Smooth muscle cell (in vitro differentiated cells): ENCODE data around the gene PRDX2. TPM values are rescaled to one million over a fixed set of nuclear protein-coding genes. Genes with fewer than 3 reads are reported as not detected.

Source experiments
- DNase-seq: peaks from one replicate; lab custom pipeline; 2025; ENCODE audit not compliant: unreplicated experiment; lab: John Stamatoyannopoulos, UW
- H2AFZ ChIP-seq: fragments of 200-600 bp; sonication (generic); 2 replicates; pipeline ENCODE4 v1.6.0; 2016; ENCODE audit warnings: antibody characterized with exemption, low read depth, mild to moderate bottlenecking
- H3F3A ChIP-seq: fragments of 200-600 bp; sonication (generic); 2 replicates; pipeline ENCODE4 v1.6.0; 2017; ENCODE audit warnings: antibody characterized with exemption, low read depth
- H3K27ac ChIP-seq: fragments of 200-600 bp; sonication (generic); 2 replicates; pipeline ENCODE4 v1.5.1; 2016; ENCODE audit warnings: low read depth, mild to moderate bottlenecking
- H3K27me3 ChIP-seq: fragments of 200-600 bp; sonication (generic); 2 replicates; pipeline ENCODE4 v1.6.1; 2016; ENCODE audit warnings: low read depth, mild to moderate bottlenecking
- H3K36me3 ChIP-seq: fragments of 200-600 bp; sonication (generic); 2 replicates; pipeline ENCODE4 v1.5.1; 2016; ENCODE audit warnings: low read depth
- H3K4me1 ChIP-seq: fragments of 200-600 bp; sonication (generic); 2 replicates; pipeline ENCODE4 v1.5.1; 2016; ENCODE audit warnings: low read depth
- H3K4me2 ChIP-seq: fragments of 200-600 bp; sonication (generic); 2 replicates; pipeline ENCODE4 v1.6.0; 2016; ENCODE audit warnings: mild to moderate bottlenecking
- H3K4me3 ChIP-seq: fragments of 200-600 bp; sonication (generic); 2 replicates; pipeline ENCODE4 v1.5.1; 2016; ENCODE audit warnings: mild to moderate bottlenecking
- H3K79me2 ChIP-seq: fragments of 200-600 bp; sonication (generic); 2 replicates; pipeline ENCODE4 v1.6.0; 2016; ENCODE audit warnings: low read depth, mild to moderate bottlenecking
- H3K9ac ChIP-seq: fragments of 200-600 bp; sonication (generic); 2 replicates; pipeline ENCODE4 v1.6.0; 2016; ENCODE audit warnings: low read depth
- H3K9me3 ChIP-seq: fragments of 200-600 bp; sonication (generic); replicated peaks from 2 replicates; pipeline ENCODE4 v1.5.1; 2016; ENCODE audit warnings: low read depth
- H4K20me1 ChIP-seq: fragments of 200-600 bp; sonication (generic); 2 replicates; pipeline ENCODE4 v1.6.0; 2016; ENCODE audit warnings: low read depth
- CTCF ChIP-seq: fragments of 200-600 bp; sonication (generic); IDR thresholded peaks from 2 replicates; pipeline ENCODE4 v1.5.1; 2017; ENCODE audit warnings: borderline replicate concordance, mild to moderate bottlenecking, antibody characterized with exemption; ENCODE audit not compliant: insufficient read depth, poor library complexity, severe bottlenecking
- WGBS: methylation state at CpG from one replicate; pipeline ENCODE4 v1.1.7; 2016; ENCODE audit warnings: low lambda C conversion rate; 5-methylcytosine and 5-hydroxymethylcytosine counted together
- microRNA-seq: library from miRNA; unstranded; fragments of <30 nt; microRNA quantifications from one replicate; pipeline ENCODE4, GENCODE V29; 2016; ENCODE audit warnings: borderline number of aligned reads
- polyA plus RNA-seq: library from polyadenylated mRNA; unstranded; fragments of >200 nt; fragmentation: Nextera tagmentation; extraction: Ambion mirVana; gene quantifications from 2 replicates; pipeline ENCODE4 v1.2.1, GENCODE V29; 2016
- small RNA-seq: library from RNA; depleted of rRNA; stranded (forward); fragments of <200 nt; gene quantifications from one replicate; pipeline ENCODE3, GENCODE V24; 2014
- total RNA-seq: library from RNA; depleted of rRNA; stranded (reverse); fragments of >200 nt; gene quantifications from 2 replicates; pipeline ENCODE4 v1.2.3, GENCODE V29; 2014

PRDX2 gene
- total and polyA plus RNA-seq, 2 experiments from 2014 or later, result 371 to 400 TPM

- TF ChIP-seq CTCF, result no peak
- Histone ChIP-seq H3K27me3 (peaks cover 46% of the 10 kb centered on the region), H3K27ac (no peak overlapping the region), H3K4me1 (no peaks in the 10 kb centered on the region), H3F3A (no peaks in the 10 kb centered on the region), H3K4me2 (no peak overlapping the region), H4K20me1 (no peaks in the 10 kb centered on the region), H3K4me3 (no peak overlapping the region), H3K79me2 (no peaks in the 10 kb centered on the region), H3K9ac (no peak overlapping the region), H3K9me3 (no peaks in the 10 kb centered on the region), H2AFZ (no peak overlapping the region), H3K36me3 (no peaks in the 10 kb centered on the region)
- DNase-seq, result no peak
- WGBS, result 65% methylated on average over 24 of the region's 24 CpGs
These were observed 51.6 kb downstream of the PRDX2 start for GRCh38 chr19:12749938-12750521.

- 88% methylated on average over 6 of the region's 6 CpGs for WGBS
- Histone ChIP-seq H4K20me1 (no peaks in the 10 kb centered on the region), H3K4me1 (no peaks in the 10 kb centered on the region), H3K9ac (no peak overlapping the region), H3F3A (no peaks in the 10 kb centered on the region), H2AFZ (no peak overlapping the region), H3K4me3 (no peak overlapping the region), H3K27ac (no peak overlapping the region), H3K4me2 (no peak overlapping the region), H3K36me3 (no peaks in the 10 kb centered on the region), H3K9me3 (no peaks in the 10 kb centered on the region), H3K27me3 (peaks cover 43% of the 10 kb centered on the region), H3K79me2 (no peaks in the 10 kb centered on the region)
- TF ChIP-seq CTCF, result no peak
- no peak for DNase-seq
These were observed 53.1 kb downstream of the PRDX2 start for GRCh38 chr19:12748489-12748888.

Small RNA genes lying within 50 kb of the gene (microRNA-seq; reads per million reads assigned to microRNA genes)
- gene MIR5684, result not detected

Small RNA genes lying within 50 kb of the gene (small RNA-seq; reads per million reads assigned to genes)
- not detected for gene MIR5684

Other genes with a start within 250 kb of the PRDX2 start
- 3.8 and 7.1 TPM in 2 replicates for gene ZNF490, start 191.0 kb downstream of the PRDX2 start, total RNA-seq
- gene ZNF490, start 191.0 kb downstream of the PRDX2 start, polyA plus RNA-seq, result 1.1 and 1.4 TPM in 2 replicates
- 17.4 and 25.9 TPM in 2 replicates for gene ZNF791, start 190.9 kb downstream of the PRDX2 start, total RNA-seq
- gene ZNF791, start 190.9 kb downstream of the PRDX2 start, polyA plus RNA-seq, result 15.3 and 20.6 TPM in 2 replicates
- gene MAN2B1, start 135.1 kb downstream of the PRDX2 start, total RNA-seq, result 69.2 and 77.9 TPM in 2 replicates
- gene MAN2B1, start 135.1 kb downstream of the PRDX2 start, polyA plus RNA-seq, result 46.1 and 51.0 TPM in 2 replicates
- 4.8 and 12.4 TPM in 2 replicates for gene WDR83, start 135.0 kb downstream of the PRDX2 start, total RNA-seq
- gene WDR83, start 135.0 kb downstream of the PRDX2 start, polyA plus RNA-seq, result 21.6 TPM in 2 replicates
- gene DHPS, start 119.9 kb downstream of the PRDX2 start, total RNA-seq, result 44.0 and 67.6 TPM in 2 replicates
- 43.9 and 57.3 TPM in 2 replicates for gene DHPS, start 119.9 kb downstream of the PRDX2 start, polyA plus RNA-seq
- gene GNG14, start 113.8 kb downstream of the PRDX2 start, total RNA-seq, result not detected in 2 replicates
- gene GNG14, start 113.8 kb downstream of the PRDX2 start, polyA plus RNA-seq, result 2.0 TPM in 1 of 2 replicates, not detected in the other
- 9.1 and 9.5 TPM in 2 replicates for gene FBXW9, start 105.2 kb downstream of the PRDX2 start, total RNA-seq
- gene FBXW9, start 105.2 kb downstream of the PRDX2 start, polyA plus RNA-seq, result 16.7 and 17.3 TPM in 2 replicates
- 43.0 and 45.4 TPM in 2 replicates for gene TNPO2, start 77.9 kb downstream of the PRDX2 start, total RNA-seq
- 8.7 and 10.7 TPM in 2 replicates for gene TNPO2, start 77.9 kb downstream of the PRDX2 start, polyA plus RNA-seq
- 156 and 171 TPM in 2 replicates for gene TRIR, start 67.1 kb downstream of the PRDX2 start, total RNA-seq
- gene TRIR, start 67.1 kb downstream of the PRDX2 start, polyA plus RNA-seq, result 191 and 212 TPM in 2 replicates
- gene GET3, start 64.3 kb downstream of the PRDX2 start, total RNA-seq, result 46.8 and 51.4 TPM in 2 replicates
- 99.6 and 106 TPM in 2 replicates for gene GET3, start 64.3 kb downstream of the PRDX2 start, polyA plus RNA-seq
- not detected in 2 replicates for gene BEST2, start 50.0 kb downstream of the PRDX2 start, total RNA-seq
- 0.30 TPM in 1 of 2 replicates, not detected in the other for gene BEST2, start 50.0 kb downstream of the PRDX2 start, polyA plus RNA-seq
- gene HOOK2, start 26.2 kb downstream of the PRDX2 start, total RNA-seq, result 16.7 and 20.5 TPM in 2 replicates
- gene HOOK2, start 26.2 kb downstream of the PRDX2 start, polyA plus RNA-seq, result 14.6 and 48.3 TPM in 2 replicates
- gene JUNB, start 10.3 kb downstream of the PRDX2 start, total RNA-seq, result 687 and 756 TPM in 2 replicates
- gene JUNB, start 10.3 kb downstream of the PRDX2 start, polyA plus RNA-seq, result 1,281 and 1,575 TPM in 2 replicates
- not detected in 2 replicates for gene THSD8, start 269 bp upstream of the PRDX2 start, total RNA-seq
- gene THSD8, start 269 bp upstream of the PRDX2 start, polyA plus RNA-seq, result 8.0 and 10.1 TPM in 2 replicates
- gene RNASEH2A, start 4.8 kb upstream of the PRDX2 start, total RNA-seq, result 8.7 and 15.7 TPM in 2 replicates
- 34.8 and 34.9 TPM in 2 replicates for gene RNASEH2A, start 4.8 kb upstream of the PRDX2 start, polyA plus RNA-seq
- 4.6 TPM in 1 of 2 replicates, not detected in the other for gene RTBDN, start 32.8 kb upstream of the PRDX2 start, total RNA-seq
- gene RTBDN, start 32.8 kb upstream of the PRDX2 start, polyA plus RNA-seq, result 1.7 TPM in 1 of 2 replicates, not detected in the other
- gene MAST1, start 36.7 kb upstream of the PRDX2 start, total RNA-seq, result 0.99 and 3.2 TPM in 2 replicates
- 2.0 and 2.7 TPM in 2 replicates for gene MAST1, start 36.7 kb upstream of the PRDX2 start, polyA plus RNA-seq
- 19.5 and 26.3 TPM in 2 replicates for gene DNASE2, start 79.6 kb upstream of the PRDX2 start, total RNA-seq
- 44.9 and 48.1 TPM in 2 replicates for gene DNASE2, start 79.6 kb upstream of the PRDX2 start, polyA plus RNA-seq
- not detected in 2 replicates for gene KLF1, start 85.4 kb upstream of the PRDX2 start, total RNA-seq
- gene KLF1, start 85.4 kb upstream of the PRDX2 start, polyA plus RNA-seq, result 0.09 TPM in 1 of 2 replicates, not detected in the other
- 9.7 and 17.4 TPM in 2 replicates for gene GCDH, start 89.4 kb upstream of the PRDX2 start, total RNA-seq
- 10.9 and 15.3 TPM in 2 replicates for gene GCDH, start 89.4 kb upstream of the PRDX2 start, polyA plus RNA-seq
- 0.90 and 1.4 TPM in 2 replicates for gene SYCE2, start 117.5 kb upstream of the PRDX2 start, total RNA-seq
- gene SYCE2, start 117.5 kb upstream of the PRDX2 start, polyA plus RNA-seq, result 0.91 and 2.9 TPM in 2 replicates
- gene FARSA, start 131.9 kb upstream of the PRDX2 start, total RNA-seq, result 28.6 and 46.1 TPM in 2 replicates
- 86.9 and 94.0 TPM in 2 replicates for gene FARSA, start 131.9 kb upstream of the PRDX2 start, polyA plus RNA-seq
- 800 and 956 TPM in 2 replicates for gene CALR, start 136.8 kb upstream of the PRDX2 start, total RNA-seq
- gene CALR, start 136.8 kb upstream of the PRDX2 start, polyA plus RNA-seq, result 640 and 833 TPM in 2 replicates
- gene RAD23A, start 144.1 kb upstream of the PRDX2 start, total RNA-seq, result 74.4 and 97.1 TPM in 2 replicates
- 176 and 191 TPM in 2 replicates for gene RAD23A, start 144.1 kb upstream of the PRDX2 start, polyA plus RNA-seq
- 51.5 and 51.6 TPM in 2 replicates for gene GADD45GIP1, start 155.4 kb upstream of the PRDX2 start, total RNA-seq
- gene GADD45GIP1, start 155.4 kb upstream of the PRDX2 start, polyA plus RNA-seq, result 152 and 153 TPM in 2 replicates
- not detected in 2 replicates for gene DAND5, start 167.8 kb upstream of the PRDX2 start, total RNA-seq
- 0.18 TPM in 1 of 2 replicates, not detected in the other for gene DAND5, start 167.8 kb upstream of the PRDX2 start, polyA plus RNA-seq
- 2.3 TPM in 2 replicates for gene NFIX, start 193.7 kb upstream of the PRDX2 start, total RNA-seq
- 1.8 and 1.9 TPM in 2 replicates for gene NFIX, start 193.7 kb upstream of the PRDX2 start, polyA plus RNA-seq